ENCODE results near the gene COQ9.
A peak's percentile ranks its signal among the peaks of the same experiment; 100 is the strongest.
"Not testable (repeated sequence)": the region's sequence is repeated elsewhere in the genome, so short reads cannot be mapped to it uniquely, and the experiment has no call there.

COQ9 gene

DNA sequence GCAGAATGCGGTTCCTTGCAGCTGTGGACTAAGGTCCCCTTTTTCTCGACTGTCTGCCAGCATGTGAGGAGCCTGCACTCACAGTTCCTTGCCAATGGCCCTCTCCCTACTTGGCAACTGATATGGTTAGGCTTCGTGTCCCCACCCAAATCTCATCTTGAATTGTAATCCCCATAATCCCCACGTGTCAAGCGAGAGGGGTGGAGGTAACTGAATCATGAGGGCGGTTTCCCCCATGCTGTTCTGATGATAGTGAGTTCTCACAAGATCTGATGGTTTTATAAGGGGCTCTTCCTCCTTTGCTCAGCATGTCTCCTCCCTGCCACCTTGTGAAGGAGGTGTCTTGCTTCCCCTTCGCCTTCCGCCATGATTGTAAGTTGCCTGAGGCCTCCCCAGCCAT, 20.0 kb upstream of the COQ9 start:
- DNase-seq (ENCODE audit: low spot score), result no peak

- no peak for DNase-seq (ENCODE audit: low spot score)
Observed at GRCh38 chr16:57427824-57428223, 19.5 kb upstream of the COQ9 start.

- DNase-seq (ENCODE audit: low spot score), result no peak
Observed at GRCh38 chr16:57430955-57431354, 16.3 kb upstream of the COQ9 start.

GRCh38 chr16:57432505-57432904, 14.8 kb upstream of the COQ9 start:
- no peak for DNase-seq (ENCODE audit: low spot score)

- no peak for DNase-seq (ENCODE audit: low spot score)
Observed at GRCh38 chr16:57432989-57433388, 14.3 kb upstream of the COQ9 start.

- no peak for DNase-seq (ENCODE audit: low spot score)
Observed at GRCh38 chr16:57434003-57434402, 13.3 kb upstream of the COQ9 start.

DNA sequence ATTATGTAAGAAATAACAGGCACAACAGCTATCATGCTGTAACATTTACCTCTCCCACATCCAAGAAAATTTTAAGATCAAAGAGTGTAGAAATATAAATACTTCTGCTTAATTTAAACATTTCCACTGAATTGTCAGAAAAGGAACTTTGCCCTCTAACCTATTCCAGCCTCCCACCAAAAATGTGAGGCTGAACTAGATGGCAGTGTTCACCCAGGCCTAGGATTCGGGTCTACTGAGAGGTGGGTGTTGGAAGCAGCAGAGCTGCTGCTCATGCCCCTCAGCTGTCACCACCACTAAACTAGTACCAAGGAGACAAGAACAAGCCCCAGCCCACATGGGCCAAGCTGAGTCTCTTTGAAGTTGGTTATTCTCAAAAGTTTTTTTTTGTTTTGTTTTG, 11.4 kb upstream of the COQ9 start:
- DNase-seq (ENCODE audit: low spot score), result no peak

- not testable (repeated sequence) for DNase-seq (ENCODE audit: low spot score)
Observed at GRCh38 chr16:57439947-57440346, 7.3 kb upstream of the COQ9 start.

DNA sequence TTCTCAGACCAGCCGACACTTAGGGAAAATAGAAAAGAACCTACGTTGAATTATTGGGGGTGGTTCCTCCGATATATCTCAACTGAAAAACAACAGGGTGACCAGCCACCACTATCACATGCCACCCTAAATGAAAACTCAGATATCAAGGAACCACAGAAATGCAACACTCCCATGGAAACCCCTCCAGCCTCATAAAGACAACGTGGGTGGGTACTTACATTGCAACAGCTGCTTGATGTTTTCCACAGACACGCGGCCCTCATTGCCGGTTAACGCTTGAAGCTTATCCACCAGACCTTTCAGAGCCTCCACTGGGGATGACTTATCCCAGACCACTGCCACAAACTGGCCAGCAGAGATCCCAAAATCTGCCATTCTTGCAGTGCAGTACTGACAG, 6.7 kb upstream of the COQ9 start:
- not testable (repeated sequence) for DNase-seq (ENCODE audit: low spot score)

DNA sequence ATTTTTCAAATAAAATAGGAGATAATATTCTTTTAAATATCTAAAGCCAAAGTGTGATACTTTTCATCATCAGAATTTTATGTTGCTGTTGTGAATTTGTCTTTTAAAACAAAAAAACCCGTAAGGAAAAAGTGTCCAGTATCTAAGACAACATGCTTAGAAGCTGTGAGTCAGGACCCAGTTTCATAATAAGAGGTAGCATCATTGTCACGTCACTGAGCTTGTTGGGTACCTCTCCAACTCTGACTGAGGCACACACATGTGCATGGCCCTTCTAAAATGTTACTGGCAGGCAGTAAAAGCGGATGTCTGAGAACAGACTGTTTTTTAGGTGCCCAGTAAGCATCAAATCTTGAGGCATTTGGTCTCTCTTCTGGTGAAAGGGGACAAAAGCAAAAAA, 2.6 kb upstream of the COQ9 start:
- DNase-seq (ENCODE audit: low spot score), result no peak

DNA sequence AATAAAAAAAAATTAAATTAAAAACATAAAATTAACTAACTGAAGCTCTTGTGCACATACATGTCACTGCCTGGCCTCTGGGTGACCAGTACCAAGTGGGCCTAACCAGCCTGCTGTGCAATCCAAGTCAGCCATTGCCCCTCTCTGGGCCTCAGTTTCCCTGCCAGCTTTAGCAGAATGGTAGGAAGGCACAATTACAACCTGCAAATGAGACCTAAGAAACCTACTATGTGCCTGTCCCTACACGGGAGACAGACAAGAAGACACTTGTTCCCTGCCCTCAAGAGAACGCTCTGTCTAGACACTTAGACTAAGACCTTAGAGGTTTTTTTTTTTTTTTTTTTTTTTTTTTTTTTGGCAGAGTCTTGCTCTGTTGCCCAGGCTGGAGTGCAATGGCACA, 1.8 kb upstream of the COQ9 start:
- no peak for DNase-seq (ENCODE audit: low spot score)

- DNase-seq (ENCODE audit: low spot score), result no peak
Observed at GRCh38 chr16:57446531-57447185, 621 bp upstream of the COQ9 start.

- no peak for DNase-seq (ENCODE audit: low spot score)
Observed at GRCh38 chr16:57452021-57452420, 4.7 kb downstream of the COQ9 start.

GRCh38 chr16:57462209-57462977, 15.1 kb downstream of the COQ9 start, which contains the start of gene POLR2C:
Gene POLR2C (plus strand): TSS chr16:57462679. CDS start chr16:57462725, 46 bp downstream.
- peak; percentile 86 for DNase-seq (ENCODE audit: low spot score)

GRCh38 chr16:57462978-57463362, 15.7 kb downstream of the COQ9 start:
- DNase-seq (ENCODE audit: low spot score), result no peak

DNA sequence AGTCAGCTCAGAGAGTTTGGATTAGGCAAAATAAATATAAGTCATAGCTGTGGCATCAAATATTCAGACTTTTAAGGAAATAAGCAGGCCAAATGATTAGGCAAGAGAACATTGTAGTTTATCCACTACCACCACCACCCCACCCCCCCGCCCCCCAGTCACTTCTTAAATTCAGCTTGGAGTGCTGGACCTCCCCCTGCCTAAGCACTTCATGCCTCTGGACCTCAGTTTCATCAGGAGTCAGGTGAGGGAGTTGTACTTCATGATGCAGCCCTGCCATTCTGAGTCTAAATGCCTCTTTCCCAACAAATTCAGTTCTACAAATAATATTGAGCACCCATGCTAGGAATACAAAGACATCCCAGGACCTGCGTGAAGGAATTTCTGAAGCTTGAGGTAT, 17.2 kb downstream of the COQ9 start:
- DNase-seq (ENCODE audit: low spot score), result no peak

DNA sequence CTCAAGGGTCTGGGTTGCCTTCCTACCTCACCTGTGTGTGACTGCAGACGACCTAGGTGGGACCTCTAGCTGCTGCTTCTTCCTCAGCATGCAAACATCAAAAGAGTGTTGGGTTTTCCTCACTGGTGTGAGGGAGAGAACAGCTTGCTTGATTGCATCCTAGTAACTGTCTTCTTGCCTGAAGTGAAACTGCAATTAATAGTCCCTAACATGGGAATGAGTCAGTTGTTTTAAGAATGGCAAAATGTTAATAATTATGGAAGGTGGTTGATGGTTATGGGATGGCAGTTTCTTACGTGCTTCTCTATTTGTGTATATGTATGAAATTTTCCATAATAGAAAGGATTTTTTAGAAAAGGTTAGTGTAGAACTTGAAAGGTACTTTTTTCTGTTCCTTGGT, 21.1 kb downstream of the COQ9 start:
- no peak for DNase-seq (ENCODE audit: low spot score)

GRCh38 chr16:57469046-57469445, 21.8 kb downstream of the COQ9 start:
- DNase-seq (ENCODE audit: low spot score), result no peak

DNA sequence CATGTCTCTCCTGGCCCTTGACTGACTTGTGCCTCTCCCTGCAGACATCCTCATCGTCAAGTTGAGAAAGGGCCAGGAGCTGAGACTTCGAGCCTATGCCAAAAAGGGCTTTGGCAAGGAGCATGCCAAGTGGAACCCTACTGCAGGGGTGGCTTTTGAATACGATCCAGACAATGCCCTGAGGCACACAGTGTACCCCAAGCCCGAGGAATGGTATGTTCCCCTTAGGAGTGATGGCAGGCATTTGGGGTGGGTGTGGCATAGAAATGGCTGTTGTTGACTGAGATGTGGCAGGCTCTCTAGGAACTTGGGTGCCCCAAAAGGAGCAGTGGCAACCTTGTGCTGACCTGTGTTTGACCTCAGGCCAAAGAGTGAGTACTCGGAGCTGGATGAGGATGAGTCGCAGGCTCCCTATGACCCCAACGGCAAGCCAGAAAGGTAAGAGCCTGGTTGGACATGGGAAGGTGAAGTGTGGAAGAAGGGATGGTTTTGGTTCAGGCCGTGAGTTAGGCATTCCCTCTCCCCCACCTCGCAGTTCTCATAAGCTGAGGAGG, 22.7 kb downstream of the COQ9 start:
- no peak for DNase-seq (ENCODE audit: low spot score)

DNA sequence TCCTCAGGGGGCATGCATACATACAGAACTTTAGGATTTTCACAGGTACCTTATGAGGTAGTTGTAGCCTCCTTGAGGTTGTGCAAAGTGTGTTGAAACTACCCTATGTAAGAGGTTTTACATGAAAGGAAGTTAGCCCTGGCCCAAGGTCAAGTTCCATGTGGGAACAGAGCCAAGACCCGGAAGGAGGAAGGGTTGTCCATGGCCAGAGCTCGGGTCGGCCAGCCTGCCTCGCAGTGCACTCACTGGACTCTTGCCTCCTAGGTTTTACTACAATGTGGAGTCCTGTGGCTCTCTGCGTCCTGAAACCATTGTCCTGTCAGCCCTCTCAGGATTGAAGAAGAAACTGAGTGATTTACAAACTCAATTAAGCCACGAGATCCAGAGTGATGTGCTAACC, 23.4 kb downstream of the COQ9 start:
- DNase-seq (ENCODE audit: low spot score), result peak; percentile 60

DNA sequence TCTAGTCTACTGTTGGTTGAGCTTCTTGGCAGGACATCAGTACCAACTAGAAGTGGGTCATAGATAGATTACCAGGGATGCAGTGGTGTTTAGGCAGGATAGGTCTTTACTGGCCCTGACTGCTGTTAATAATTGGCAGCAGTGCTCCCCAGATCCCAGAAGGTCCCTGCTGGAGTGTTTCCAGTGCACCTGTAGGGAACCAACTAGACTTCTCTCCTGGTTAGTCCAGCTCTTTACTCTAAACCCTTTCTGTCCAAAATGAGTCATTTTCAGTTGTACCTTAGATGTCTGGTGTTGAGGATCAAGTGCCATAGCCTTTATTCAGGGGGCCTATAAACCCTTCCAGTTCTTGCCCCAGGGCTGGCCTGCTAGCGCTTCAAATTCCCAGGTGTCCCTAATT, 23.9 kb downstream of the COQ9 start:
- DNase-seq (ENCODE audit: low spot score), result no peak

DNA sequence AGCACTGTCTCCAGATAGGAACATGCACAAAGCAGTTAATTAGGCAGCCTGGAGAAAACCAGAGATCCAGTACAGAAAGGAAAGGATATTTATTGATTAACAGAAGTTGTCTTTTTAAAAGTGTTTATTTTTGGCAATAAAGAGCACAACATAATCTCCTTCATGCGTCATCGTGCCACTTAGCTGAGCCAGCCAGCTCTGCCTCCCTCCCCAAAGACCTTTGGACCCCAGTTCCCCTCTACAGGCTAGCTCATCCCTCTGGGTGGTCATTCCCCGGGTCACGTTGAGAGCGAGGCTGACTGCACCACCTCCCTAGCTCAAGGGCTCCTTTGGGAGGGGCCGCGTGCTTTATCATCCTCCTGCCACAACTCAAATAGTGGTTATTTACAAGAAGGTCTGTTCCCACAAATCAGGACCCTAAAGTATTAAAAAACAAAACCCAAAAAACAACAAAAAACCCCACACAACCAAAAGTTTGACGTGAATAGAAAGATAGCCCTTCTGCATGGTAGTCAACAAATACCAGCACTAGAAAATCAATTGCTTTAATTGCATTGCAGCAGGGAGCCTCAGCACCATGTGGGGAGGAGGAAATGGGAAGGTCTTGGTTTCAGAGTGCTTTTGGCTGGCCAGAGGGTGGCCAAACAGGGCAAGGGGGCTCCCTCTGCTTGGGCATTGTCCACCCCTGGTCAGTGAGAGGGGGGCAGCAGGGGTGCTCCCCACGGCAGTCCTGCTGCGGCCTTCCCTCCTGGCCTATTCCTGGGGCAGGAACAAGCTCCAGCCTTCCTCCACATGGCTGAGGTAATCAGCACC, 24.8 kb downstream of the COQ9 start:
- no peak for DNase-seq (ENCODE audit: low spot score)

GRCh38 chr16:57472665-57473060, 25.4 kb downstream of the COQ9 start:
- DNase-seq (ENCODE audit: low spot score), result no peak

All from Ammon's horn (tissue), 1 donor.